Effector memory CD8-positive, alpha-beta T cell (primary cell): ENCODE results near the gene CCL22.

Experiments
- ATAC-seq: fragments of 150-1000 bp; cut with Tn5 transposase; replicated peaks from 2 replicates; pipeline ENCODE4 v1.10.0; 2021; ENCODE audit warnings: mild to moderate bottlenecking, moderate library complexity
- DNase-seq, 3 experiments: peaks; one replicate each; pipeline ENCODE4 v3.0.0; 2021
- H3K27ac Mint-ChIP-seq, 2 donors: one replicate each; pipeline ENCODE4 v1.8.0; 2022; ENCODE audit warnings: mild to moderate bottlenecking in 2 of 2, mixed read lengths in 2 of 2, moderate library complexity in 2 of 2
- H3K27me3 Mint-ChIP-seq, 2 donors: one replicate each; pipeline ENCODE4 v1.8.0; 2022; ENCODE audit warnings: mixed read lengths in 2 of 2
- H3K36me3 Mint-ChIP-seq: one replicate; pipeline ENCODE4 v1.8.0; 2022; ENCODE audit warnings: mild to moderate bottlenecking, moderate library complexity, mixed read lengths; ENCODE audit not compliant: insufficient read depth
- H3K4me1 Mint-ChIP-seq, 2 donors: one replicate each; pipeline ENCODE4 v1.8.0; 2022; ENCODE audit warnings: low read depth in 2 of 2, mixed read lengths in 2 of 2
- H3K4me3 Mint-ChIP-seq, 2 donors: one replicate each; pipeline ENCODE4 v1.8.0; 2022; ENCODE audit warnings: mild to moderate bottlenecking in 2 of 2, mixed read lengths in 2 of 2, moderate library complexity in 2 of 2
- H3K9me3 Mint-ChIP-seq, 2 donors: one replicate each; pipeline ENCODE4 v1.8.0; 2022; ENCODE audit warnings: mixed read lengths in 2 of 2

The CCL22 gene

DNA sequence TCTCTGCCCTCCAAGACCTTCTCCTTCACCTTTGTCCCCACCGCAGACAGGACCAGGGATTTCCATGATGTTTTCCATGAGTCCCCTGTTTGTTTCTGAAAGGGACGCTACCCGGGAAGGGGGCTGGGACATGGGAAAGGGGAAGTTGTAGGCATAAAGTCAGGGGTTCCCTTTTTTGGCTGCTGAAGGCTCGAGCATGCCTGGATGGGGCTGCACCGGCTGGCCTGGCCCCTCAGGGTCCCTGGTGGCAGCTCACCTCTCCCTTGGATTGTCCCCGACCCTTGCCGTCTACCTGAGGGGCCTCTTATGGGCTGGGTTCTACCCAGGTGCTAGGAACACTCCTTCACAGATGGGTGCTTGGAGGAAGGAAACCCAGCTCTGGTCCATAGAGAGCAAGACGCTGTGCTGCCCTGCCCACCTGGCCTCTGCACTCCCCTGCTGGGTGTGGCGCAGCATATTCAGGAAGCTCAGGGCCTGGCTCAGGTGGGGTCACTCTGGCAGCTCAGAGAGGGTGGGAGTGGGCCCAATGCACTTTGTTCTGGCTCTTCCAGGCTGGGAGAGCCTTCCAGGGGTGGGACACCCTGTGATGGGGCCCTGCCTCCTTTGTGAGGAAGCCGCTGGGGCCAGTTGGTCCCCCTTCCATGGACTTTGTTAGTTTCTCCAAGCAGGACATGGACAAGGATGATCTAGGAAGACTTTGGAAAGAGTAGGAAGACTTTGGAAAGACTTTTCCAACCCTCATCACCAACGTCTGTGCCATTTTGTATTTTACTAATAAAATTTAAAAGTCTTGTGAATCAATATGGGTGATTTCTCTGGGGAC, 25.9 kb downstream of the CCL22 start:
- Mint-ChIP-seq H3K9me3 (no peaks in the 10 kb centered on the region), H3K27ac (no peak overlapping the region), H3K36me3 (no peaks in the 10 kb centered on the region), H3K27me3 (peaks cover 7 to 9% of the 10 kb centered on the region in 2 donors), H3K4me1 (peaks cover 0 to 7% of the 10 kb centered on the region in 2 donors), H3K4me3 (no peak overlapping the region)
- ATAC-seq = no peak
- no peak for DNase-seq

- Mint-ChIP-seq H3K27me3 (peaks cover 7 to 10% of the 10 kb centered on the region in 2 donors), H3K36me3 (no peaks in the 10 kb centered on the region), H3K4me1 (peaks cover 0 to 7% of the 10 kb centered on the region in 2 donors), H3K9me3 (no peaks in the 10 kb centered on the region), H3K27ac (no peak overlapping the region), H3K4me3 (no peak overlapping the region)
- DNase-seq (no peak), ATAC-seq (no peak)
These were observed 26.5 kb downstream of the CCL22 start for GRCh38 chr16:57385083-57385482.

DNA sequence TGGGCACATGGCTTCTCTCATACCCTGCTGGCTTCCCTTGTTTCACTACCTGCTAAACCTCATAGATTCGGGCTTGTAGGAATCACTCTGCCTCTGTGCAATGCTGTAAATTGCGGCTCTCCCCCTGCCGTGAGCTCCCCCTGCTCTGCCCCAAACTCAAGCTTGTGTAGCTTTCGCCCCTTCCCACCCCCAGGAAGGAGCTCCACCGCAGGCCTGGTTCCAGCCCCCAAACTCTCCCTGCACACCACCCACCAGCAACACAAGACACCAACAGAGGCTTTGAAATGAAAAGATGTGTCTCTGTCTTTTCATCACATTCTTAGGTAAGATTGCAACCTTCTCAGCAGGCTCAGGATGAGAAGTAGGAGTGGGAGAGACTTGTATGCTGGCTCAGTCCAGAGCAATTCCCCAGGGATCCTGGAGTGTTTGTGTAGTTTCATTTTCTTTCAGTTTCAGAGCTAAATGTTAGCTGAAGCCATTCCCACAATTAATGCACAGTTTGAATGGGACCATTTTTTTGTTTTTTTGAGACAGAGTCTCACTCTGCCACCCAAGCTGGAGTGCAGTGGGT, 27.9 kb downstream of the CCL22 start:
- Mint-ChIP-seq H3K4me1 (peaks cover 0 to 7% of the 10 kb centered on the region in 2 donors), H3K27ac (no peak overlapping the region), H3K4me3 (no peak overlapping the region), H3K27me3 (peaks cover 7 to 15% of the 10 kb centered on the region in 2 donors), H3K36me3 (no peaks in the 10 kb centered on the region), H3K9me3 (no peaks in the 10 kb centered on the region)
- DNase-seq (no peak), ATAC-seq (no peak)

- ATAC-seq (no peak), DNase-seq (no peak)
- Mint-ChIP-seq H3K4me1 (peaks cover 0 to 5% of the 10 kb centered on the region in 2 donors), H3K36me3 (no peaks in the 10 kb centered on the region), H3K4me3 (no peak overlapping the region), H3K27ac (no peak overlapping the region), H3K27me3 (peaks cover 7 to 25% of the 10 kb centered on the region in 2 donors), H3K9me3 (no peaks in the 10 kb centered on the region)
These were observed 29.2 kb downstream of the CCL22 start for GRCh38 chr16:57387598-57388354.

DNA sequence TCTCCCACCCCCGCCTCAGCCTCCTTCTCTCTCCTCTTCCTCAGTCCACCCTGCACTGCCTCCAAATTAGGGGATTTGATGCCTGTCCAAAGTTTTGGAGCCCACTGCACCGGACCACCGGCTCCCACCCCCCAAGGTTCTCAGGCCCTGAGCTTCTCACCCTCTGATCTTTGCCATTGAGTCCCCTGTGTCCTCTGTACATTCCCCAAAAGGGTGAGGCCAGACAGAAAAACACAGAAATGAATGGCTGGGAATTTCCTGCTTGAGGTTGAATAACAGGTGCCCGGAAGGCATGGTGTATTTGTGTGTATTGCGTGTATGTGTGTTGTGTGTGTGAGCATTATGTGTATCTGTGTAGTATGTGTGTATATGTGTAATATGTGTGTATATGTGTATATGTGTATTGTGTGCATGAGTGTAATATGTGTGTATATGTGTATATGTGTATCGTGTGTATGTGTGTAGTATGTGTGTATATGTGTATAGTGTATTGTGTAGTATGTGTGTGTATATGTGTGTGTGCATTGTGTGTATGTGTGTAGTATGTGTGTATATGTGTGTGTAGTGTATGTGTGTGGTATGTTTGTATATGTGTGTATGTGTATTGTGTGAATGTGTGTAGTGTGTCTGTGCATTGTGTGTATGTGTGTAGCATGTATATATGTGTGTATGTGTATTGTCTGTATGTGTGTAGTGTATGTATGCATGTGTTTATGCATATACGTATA, 29.9 kb downstream of the CCL22 start:
- no peaks in the 10 kb centered on the region for H3K9me3 Mint-ChIP-seq
- DNase-seq (no peak), ATAC-seq (no peak)
- H3K36me3 Mint-ChIP-seq = no peaks in the 10 kb centered on the region
- H3K27me3 Mint-ChIP-seq = peaks cover 7 to 32% of the 10 kb centered on the region in 2 donors
- no peak overlapping the region for H3K4me3 Mint-ChIP-seq
- H3K27ac Mint-ChIP-seq = no peak overlapping the region
- H3K4me1 Mint-ChIP-seq = peaks cover 0 to 4% of the 10 kb centered on the region in 2 donors

DNA sequence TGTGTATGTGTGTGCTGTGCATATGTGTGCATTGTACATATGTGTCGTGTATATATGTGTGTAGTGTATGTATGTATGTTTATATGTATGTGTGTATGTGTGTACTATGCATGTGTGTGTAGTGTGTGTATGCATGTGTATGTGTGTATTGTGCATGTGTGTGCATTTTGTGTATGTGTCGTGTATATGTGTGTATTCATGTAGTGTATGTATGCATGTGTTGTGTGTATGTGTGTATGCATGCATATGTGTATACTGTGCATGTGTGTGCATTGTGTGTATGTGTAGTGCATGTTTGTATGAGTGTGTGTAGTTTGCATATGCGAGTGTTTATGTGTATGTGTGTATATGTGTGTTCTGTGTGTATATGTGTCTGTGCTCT, 30.5 kb downstream of the CCL22 start:
- DNase-seq (no peak), ATAC-seq (no peak)
- Mint-ChIP-seq H3K27me3 (peaks cover 12 to 32% of the 10 kb centered on the region in 2 donors), H3K9me3 (no peaks in the 10 kb centered on the region), H3K4me3 (no peak overlapping the region), H3K4me1 (peaks cover 0 to 4% of the 10 kb centered on the region in 2 donors), H3K36me3 (no peaks in the 10 kb centered on the region), H3K27ac (no peak overlapping the region)

DNA sequence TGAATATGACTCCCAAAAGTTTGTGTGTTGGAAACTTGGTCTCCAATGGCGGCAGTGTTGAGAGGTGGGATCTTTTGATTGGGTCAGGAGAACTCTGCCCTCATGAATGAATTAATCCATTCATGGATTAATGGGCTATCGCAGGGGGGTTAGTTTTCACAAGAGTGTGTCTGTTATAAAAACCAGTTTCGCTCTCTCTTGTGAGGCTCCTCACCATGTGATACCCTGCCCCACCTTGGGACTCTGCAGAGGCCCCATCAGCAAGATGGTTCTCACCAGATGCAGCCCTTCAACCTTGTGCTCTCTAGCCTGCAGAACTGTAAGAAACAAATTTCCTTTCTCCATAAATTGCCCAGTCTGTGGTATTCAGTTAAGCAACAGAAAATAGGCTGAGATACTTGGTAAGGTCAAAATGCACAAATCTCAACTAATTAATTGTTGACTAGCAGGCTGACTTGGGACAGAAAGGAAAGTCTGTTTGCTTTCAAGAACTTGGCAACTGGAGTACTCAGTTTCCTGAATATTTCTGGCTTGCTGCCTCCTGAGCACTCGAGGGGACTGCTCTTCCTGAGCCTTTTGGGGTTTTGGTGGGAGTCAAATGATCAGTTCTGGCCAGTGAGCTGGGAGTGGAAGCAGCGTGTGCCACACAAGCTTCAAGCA, 32.2 kb downstream of the CCL22 start:
- Mint-ChIP-seq H3K9me3 (no peaks in the 10 kb centered on the region), H3K4me3 (no peak overlapping the region)
- no peak for DNase-seq

DNA sequence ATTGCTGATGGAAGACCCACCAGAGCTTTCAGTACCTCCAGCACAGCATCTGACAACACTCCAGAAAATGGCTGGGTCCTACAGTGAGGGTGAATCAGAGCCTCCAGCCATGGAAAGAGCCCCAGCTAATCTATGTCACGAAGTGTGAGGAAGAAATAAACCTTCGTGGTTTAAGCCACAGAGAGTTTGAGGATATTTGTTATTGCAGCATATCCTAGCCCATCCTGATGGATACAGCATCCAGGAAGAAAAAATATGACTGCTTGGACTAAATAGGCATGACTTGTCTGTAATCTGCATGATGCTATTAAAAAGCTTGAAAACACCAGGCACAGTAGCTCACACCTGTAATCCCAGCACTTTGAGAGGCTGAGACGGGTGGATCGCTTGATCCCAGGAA, 32.7 kb downstream of the CCL22 start:
- H3K4me1 Mint-ChIP-seq = peaks cover 0 to 4% of the 10 kb centered on the region in 2 donors
- H3K36me3 Mint-ChIP-seq = no peaks in the 10 kb centered on the region
- no peak for ATAC-seq
- H3K4me3 Mint-ChIP-seq = no peak overlapping the region
- H3K27ac Mint-ChIP-seq = no peak overlapping the region
- no peak for DNase-seq
- H3K27me3 Mint-ChIP-seq = peaks cover 16 to 40% of the 10 kb centered on the region in 2 donors
- no peaks in the 10 kb centered on the region for H3K9me3 Mint-ChIP-seq

More for the DNA sequence above, 32.2 kb downstream of the CCL22 start:
- Mint-ChIP-seq H3K4me1 (peaks cover 0 to 4% of the 10 kb centered on the region in 2 donors), H3K27me3 (peaks cover 12 to 35% of the 10 kb centered on the region in 2 donors), H3K27ac (no peak overlapping the region), H3K36me3 (no peaks in the 10 kb centered on the region)
- no peak for ATAC-seq

GRCh38 chr16:57391708-57392107, 33.1 kb downstream of the CCL22 start:
- H3K27me3 Mint-ChIP-seq = peaks cover 20 to 44% of the 10 kb centered on the region in 2 donors
- ATAC-seq = no peak

GRCh38 chr16:57392694-57393093, 34.1 kb downstream of the CCL22 start:
- H3K4me3 Mint-ChIP-seq = no peak overlapping the region
- no peaks in the 10 kb centered on the region for H3K9me3 Mint-ChIP-seq
- H3K27me3 Mint-ChIP-seq = peaks cover 14 to 48% of the 10 kb centered on the region in 2 donors
- DNase-seq = no peak
- H3K36me3 Mint-ChIP-seq = no peaks in the 10 kb centered on the region
- H3K27ac Mint-ChIP-seq = no peak overlapping the region
- ATAC-seq = no peak
- H3K4me1 Mint-ChIP-seq = peaks cover 0 to 2% of the 10 kb centered on the region in 2 donors

More at GRCh38 chr16:57391708-57392107, 33.1 kb downstream of the CCL22 start:
- H3K36me3 Mint-ChIP-seq = no peaks in the 10 kb centered on the region
- no peak overlapping the region for H3K27ac Mint-ChIP-seq
- no peaks in the 10 kb centered on the region for H3K9me3 Mint-ChIP-seq
- H3K4me3 Mint-ChIP-seq = no peak overlapping the region
- H3K4me1 Mint-ChIP-seq = peaks cover 0 to 2% of the 10 kb centered on the region in 2 donors
- no peak for DNase-seq

- no peak for DNase-seq
- no peaks in the 10 kb centered on the region for H3K4me1 Mint-ChIP-seq
- peaks cover 14 to 39% of the 10 kb centered on the region in 2 donors for H3K27me3 Mint-ChIP-seq
- ATAC-seq = no peak
- H3K9me3 Mint-ChIP-seq = no peaks in the 10 kb centered on the region
- H3K27ac Mint-ChIP-seq = no peak overlapping the region
- H3K36me3 Mint-ChIP-seq = no peaks in the 10 kb centered on the region
- H3K4me3 Mint-ChIP-seq = no peak overlapping the region
These were observed 35.9 kb downstream of the CCL22 start for GRCh38 chr16:57394444-57394843.

- Mint-ChIP-seq H3K4me1 (no peaks in the 10 kb centered on the region), H3K27ac (no peak overlapping the region), H3K36me3 (no peaks in the 10 kb centered on the region), H3K9me3 (no peaks in the 10 kb centered on the region), H3K27me3 (peaks cover 14 to 38% of the 10 kb centered on the region in 2 donors), H3K4me3 (no peak overlapping the region)
- no peak for DNase-seq
- ATAC-seq = no peak
These were observed 36.4 kb downstream of the CCL22 start for GRCh38 chr16:57395026-57395425.

DNA sequence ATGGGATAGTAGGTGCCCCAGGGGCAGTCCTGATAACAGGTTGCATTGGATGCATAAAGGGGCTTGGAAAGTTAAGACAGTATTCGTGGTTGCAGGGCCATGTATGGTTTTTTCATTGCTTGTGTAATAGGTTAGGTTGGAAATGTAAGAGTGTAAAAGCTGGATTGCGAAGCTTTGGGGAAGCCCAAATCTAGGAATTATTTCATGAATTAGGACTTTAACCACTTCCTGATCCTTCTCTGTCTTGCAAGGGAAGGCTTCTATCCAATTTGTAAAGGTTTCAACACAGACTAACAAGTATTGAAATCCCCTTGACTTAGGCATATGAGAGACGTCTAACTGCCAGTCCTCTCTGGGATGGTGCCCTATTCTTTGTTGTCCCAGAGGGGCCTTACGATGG, 38.2 kb downstream of the CCL22 start:
- H3K36me3 Mint-ChIP-seq = no peaks in the 10 kb centered on the region
- ATAC-seq = no peak
- no peak overlapping the region for H3K4me3 Mint-ChIP-seq
- H3K27ac Mint-ChIP-seq = no peak overlapping the region
- H3K27me3 Mint-ChIP-seq = peaks cover 14 to 32% of the 10 kb centered on the region in 2 donors
- DNase-seq = no peak
- no peaks in the 10 kb centered on the region for H3K4me1 Mint-ChIP-seq
- H3K9me3 Mint-ChIP-seq = no peaks in the 10 kb centered on the region
